Neural progenitor cell (in vitro differentiated cells): ENCODE measurements around the gene TMEM269. TPM values are rescaled to one million over a fixed set of nuclear protein-coding genes. Genes with fewer than 3 reads are reported as not detected.
A peak's percentile ranks its signal among the peaks of the same experiment; 100 is the strongest.

Source experiments
- DNase-seq: peaks from one replicate; pipeline ENCODE4 v3.0.0-alpha.2; 2016; ENCODE audit warnings: low spot score
- H2AFZ ChIP-seq: fragments of 200-600 bp; sonication (generic); replicated peaks from 2 replicates; pipeline ENCODE4 v1.6.1; 2016; ENCODE audit warnings: antibody characterized with exemption
- H3F3A ChIP-seq: fragments of 200-600 bp; sonication (generic); 2 replicates; pipeline ENCODE4 v1.6.1; 2016; ENCODE audit warnings: antibody characterized with exemption, low read depth
- H3K27ac ChIP-seq: fragments of 200-600 bp; sonication (generic); 2 replicates; pipeline ENCODE4 v1.5.1; 2016; ENCODE audit warnings: mild to moderate bottlenecking
- H3K27me3 ChIP-seq: fragments of 200-600 bp; sonication (generic); 2 replicates; pipeline ENCODE4 v1.6.1; 2016; ENCODE audit warnings: mild to moderate bottlenecking, moderate library complexity
- H3K36me3 ChIP-seq: fragments of 200-600 bp; sonication (generic); 2 replicates; pipeline ENCODE4 v1.5.1; 2016
- H3K4me1 ChIP-seq: fragments of 200-600 bp; sonication (generic); 2 replicates; pipeline ENCODE4 v1.6.1; 2016; ENCODE audit warnings: mixed run types
- H3K4me2 ChIP-seq: fragments of 200-600 bp; sonication (generic); 2 replicates; pipeline ENCODE4 v1.6.1; 2016
- H3K4me3 ChIP-seq: fragments of 200-600 bp; sonication (generic); 2 replicates; pipeline ENCODE4 v1.5.1; 2016
- H3K79me2 ChIP-seq: fragments of 200-600 bp; sonication (generic); 2 replicates; pipeline ENCODE4 v1.6.1; 2016; ENCODE audit warnings: low read depth
- H3K9ac ChIP-seq: fragments of 200-600 bp; sonication (generic); 2 replicates; pipeline ENCODE4 v1.6.1; 2016
- H3K9me3 ChIP-seq: fragments of 200-600 bp; sonication (generic); 2 replicates; pipeline ENCODE4 v1.5.1; 2016; ENCODE audit warnings: low read depth
- H4K20me1 ChIP-seq: fragments of 200-600 bp; sonication (generic); 2 replicates; pipeline ENCODE4 v1.6.1; 2016; ENCODE audit warnings: low read depth
- H3K27ac Mint-ChIP-seq: 3 replicates; pipeline ENCODE4 v1.8.0; 2021; ENCODE audit warnings: mixed read lengths
- H3K27me3 Mint-ChIP-seq: 2 replicates; pipeline ENCODE4 v1.8.0; 2022; ENCODE audit warnings: low read depth, mild to moderate bottlenecking, inconsistent platforms, moderate library complexity, mixed read lengths; ENCODE audit not compliant: insufficient read depth
- H3K36me3 Mint-ChIP-seq: 3 replicates; pipeline ENCODE4 v1.8.0; 2021; ENCODE audit warnings: mixed read lengths
- H3K4me1 Mint-ChIP-seq: 3 replicates; pipeline ENCODE4 v1.8.0; 2021; ENCODE audit warnings: mixed read lengths
- H3K4me3 Mint-ChIP-seq: 3 replicates; pipeline ENCODE4 v1.8.0; 2021; ENCODE audit warnings: mild to moderate bottlenecking, moderate library complexity, mixed read lengths
- H3K9me3 Mint-ChIP-seq: 3 replicates; pipeline ENCODE4 v1.8.0; 2020; ENCODE audit warnings: mixed read lengths
- EZH2 ChIP-seq: fragments of 200-600 bp; sonication (generic); IDR thresholded peaks from 2 replicates; pipeline ENCODE4 v1.6.1; 2017; ENCODE audit warnings: antibody characterized with exemption, mild to moderate bottlenecking, moderate library complexity
- EZH2phosphoT487 ChIP-seq: fragments of 200-600 bp; sonication (generic); IDR thresholded peaks from 2 replicates; pipeline ENCODE4 v1.6.1; 2017; ENCODE audit warnings: antibody characterized with exemption
- total RNA-seq: library from RNA; depleted of rRNA; stranded (reverse); fragments of >200 nt; gene quantifications from 2 replicates; pipeline ENCODE4 v1.2.3, GENCODE V29; 2015; ENCODE audit warnings: low replicate concordance
- TF ChIP-seq, protein P1 (sequence below): fragments of 200-600 bp; sonication (generic); IDR thresholded peaks from 2 replicates; pipeline ENCODE4 v1.5.1; 2017; ENCODE audit warnings: antibody characterized with exemption, mild to moderate bottlenecking

The TMEM269 gene
- total RNA-seq, 1 donor from 2014 or later = 0.47 TPM

DNA sequence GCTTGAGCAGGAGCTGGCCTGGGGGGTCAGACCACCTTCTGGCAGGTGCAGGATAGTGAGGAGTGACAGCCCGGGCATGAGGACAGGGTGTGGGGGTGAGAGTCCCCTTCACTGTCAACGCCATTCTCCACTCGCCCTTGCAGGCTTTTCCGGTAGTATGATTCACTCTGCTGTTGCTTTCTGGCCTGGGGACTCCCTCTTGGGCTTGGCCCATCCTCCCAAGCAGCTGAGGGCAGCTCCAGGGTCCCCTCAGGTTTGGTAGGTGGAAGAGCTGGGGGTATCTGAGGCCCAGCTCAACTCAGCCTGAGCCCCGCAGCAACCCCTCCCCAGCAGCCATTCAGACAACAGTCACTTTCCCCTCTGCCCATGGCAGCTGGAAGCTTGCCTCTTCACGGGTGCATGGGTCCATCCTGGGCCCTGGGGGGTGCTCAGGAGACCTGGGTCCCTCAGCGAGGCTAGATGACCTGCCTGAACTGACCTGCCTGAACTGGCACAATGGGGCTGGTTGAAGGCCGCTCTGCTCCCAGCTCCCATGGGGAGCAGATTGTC lies 46.0 kb upstream of the TMEM269 start:
- H3K9ac ChIP-seq = no peak overlapping the region
- no peak overlapping the region for H2AFZ ChIP-seq
- Mint-ChIP-seq H3K4me3 (no peak overlapping the region), H3K36me3 (no peaks in the 10 kb centered on the region), H3K27ac (no peak overlapping the region), H3K27me3 (peaks cover 14% of the 10 kb centered on the region), H3K9me3 (peaks cover 3% of the 10 kb centered on the region), H3K4me1 (peaks cover 42% of the 10 kb centered on the region)
- H3K79me2 ChIP-seq = no peaks in the 10 kb centered on the region
- no peak for DNase-seq
- H3K4me2 ChIP-seq = no peak overlapping the region
- H3K9me3 ChIP-seq = no peaks in the 10 kb centered on the region
- no peak overlapping the region for H3K4me3 ChIP-seq
- H3K4me1 ChIP-seq = peaks cover 21% of the 10 kb centered on the region
- H3K27ac ChIP-seq = no peak overlapping the region
- TF ChIP-seq, protein P1, sequence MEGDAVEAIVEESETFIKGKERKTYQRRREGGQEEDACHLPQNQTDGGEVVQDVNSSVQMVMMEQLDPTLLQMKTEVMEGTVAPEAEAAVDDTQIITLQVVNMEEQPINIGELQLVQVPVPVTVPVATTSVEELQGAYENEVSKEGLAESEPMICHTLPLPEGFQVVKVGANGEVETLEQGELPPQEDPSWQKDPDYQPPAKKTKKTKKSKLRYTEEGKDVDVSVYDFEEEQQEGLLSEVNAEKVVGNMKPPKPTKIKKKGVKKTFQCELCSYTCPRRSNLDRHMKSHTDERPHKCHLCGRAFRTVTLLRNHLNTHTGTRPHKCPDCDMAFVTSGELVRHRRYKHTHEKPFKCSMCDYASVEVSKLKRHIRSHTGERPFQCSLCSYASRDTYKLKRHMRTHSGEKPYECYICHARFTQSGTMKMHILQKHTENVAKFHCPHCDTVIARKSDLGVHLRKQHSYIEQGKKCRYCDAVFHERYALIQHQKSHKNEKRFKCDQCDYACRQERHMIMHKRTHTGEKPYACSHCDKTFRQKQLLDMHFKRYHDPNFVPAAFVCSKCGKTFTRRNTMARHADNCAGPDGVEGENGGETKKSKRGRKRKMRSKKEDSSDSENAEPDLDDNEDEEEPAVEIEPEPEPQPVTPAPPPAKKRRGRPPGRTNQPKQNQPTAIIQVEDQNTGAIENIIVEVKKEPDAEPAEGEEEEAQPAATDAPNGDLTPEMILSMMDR = no peak
- TF ChIP-seq EZH2 = no peak
- no peak for TF ChIP-seq EZH2phosphoT487
- peaks cover 23% of the 10 kb centered on the region for H3F3A ChIP-seq
- H3K36me3 ChIP-seq = no peaks in the 10 kb centered on the region
- H3K27me3 ChIP-seq = no peaks in the 10 kb centered on the region
- no peaks in the 10 kb centered on the region for H4K20me1 ChIP-seq

DNA sequence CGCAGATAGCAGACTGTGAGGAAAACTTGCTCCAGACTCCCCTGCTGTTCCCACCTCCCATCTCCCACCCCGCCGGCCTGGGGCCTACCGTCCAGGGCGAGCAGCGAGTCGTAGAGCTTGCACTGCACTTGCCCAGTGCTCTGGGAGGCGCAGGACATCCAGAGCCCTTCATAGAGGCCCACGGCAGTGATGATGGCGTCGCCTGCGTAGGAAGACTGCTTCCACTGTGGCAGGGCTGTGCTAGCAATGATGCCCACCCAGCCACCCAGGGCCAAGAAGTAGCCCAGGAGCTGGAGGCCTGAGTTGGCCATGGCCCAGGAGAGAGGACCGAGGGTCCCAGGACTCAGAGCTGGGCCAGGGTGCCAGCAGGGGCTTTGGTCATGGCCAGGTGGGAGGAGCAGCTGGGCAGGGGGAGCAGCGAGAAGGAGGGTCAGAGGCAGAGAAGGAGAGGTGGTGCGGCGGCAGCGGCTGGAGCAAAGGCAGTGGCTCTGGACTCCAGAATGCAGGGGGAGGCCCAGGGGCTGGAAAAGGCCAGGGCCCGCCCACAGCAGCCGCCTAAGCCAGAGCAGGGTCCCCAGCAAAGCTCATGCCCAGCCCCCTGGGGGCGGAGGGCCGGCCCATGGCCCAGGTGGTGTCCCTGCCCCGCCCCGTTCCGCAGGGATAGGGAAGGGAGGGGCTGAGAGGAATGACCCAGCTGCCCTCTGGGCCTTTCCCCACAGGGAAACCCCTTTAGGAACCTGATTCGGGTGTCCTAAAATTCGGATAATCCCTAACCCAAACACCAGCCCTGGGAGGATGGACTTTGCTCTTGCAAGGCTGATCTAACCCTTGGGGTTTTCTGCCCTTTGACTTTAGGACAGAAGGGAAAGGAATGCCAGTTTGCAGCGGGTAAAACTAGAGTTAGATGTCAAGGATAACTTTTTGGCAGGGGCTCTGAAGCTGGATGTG lies 44.8 kb upstream of the TMEM269 start, which contains the start of gene CLDN19:
CLDN19 (minus strand) TSS at position 484 of the 948 bp plus-strand sequence; CDS start at position 311, 173 bp downstream.
- Mint-ChIP-seq H3K36me3 (peaks cover under 1% of the 10 kb centered on the region), H3K27me3 (peaks cover 14% of the 10 kb centered on the region), H3K9me3 (peaks cover 3% of the 10 kb centered on the region), H3K27ac (peak within 1 kb of the TSS; percentile 67), H3K4me3 (peak within 1 kb of the TSS; percentile 71), H3K4me1 (peaks cover 38% of the 10 kb centered on the region)
- Histone ChIP-seq H3K9ac (no peak within 1 kb of the TSS), H3F3A (peaks cover 23% of the 10 kb centered on the region), H3K27me3 (no peaks in the 10 kb centered on the region), H3K4me2 (peak within 1 kb of the TSS; percentile 67), H3K9me3 (no peaks in the 10 kb centered on the region), H3K36me3 (no peaks in the 10 kb centered on the region), H3K27ac (no peak within 1 kb of the TSS), H3K4me3 (peak within 1 kb of the TSS; percentile 16), H2AFZ (no peak within 1 kb of the TSS), H3K4me1 (peaks cover 21% of the 10 kb centered on the region), H4K20me1 (no peaks in the 10 kb centered on the region), H3K79me2 (no peaks in the 10 kb centered on the region)
- TF ChIP-seq EZH2phosphoT487 = no peak
- TF ChIP-seq EZH2 = no peak
- TF ChIP-seq, protein P1 = no peak
- peak; percentile 90 for DNase-seq

DNA sequence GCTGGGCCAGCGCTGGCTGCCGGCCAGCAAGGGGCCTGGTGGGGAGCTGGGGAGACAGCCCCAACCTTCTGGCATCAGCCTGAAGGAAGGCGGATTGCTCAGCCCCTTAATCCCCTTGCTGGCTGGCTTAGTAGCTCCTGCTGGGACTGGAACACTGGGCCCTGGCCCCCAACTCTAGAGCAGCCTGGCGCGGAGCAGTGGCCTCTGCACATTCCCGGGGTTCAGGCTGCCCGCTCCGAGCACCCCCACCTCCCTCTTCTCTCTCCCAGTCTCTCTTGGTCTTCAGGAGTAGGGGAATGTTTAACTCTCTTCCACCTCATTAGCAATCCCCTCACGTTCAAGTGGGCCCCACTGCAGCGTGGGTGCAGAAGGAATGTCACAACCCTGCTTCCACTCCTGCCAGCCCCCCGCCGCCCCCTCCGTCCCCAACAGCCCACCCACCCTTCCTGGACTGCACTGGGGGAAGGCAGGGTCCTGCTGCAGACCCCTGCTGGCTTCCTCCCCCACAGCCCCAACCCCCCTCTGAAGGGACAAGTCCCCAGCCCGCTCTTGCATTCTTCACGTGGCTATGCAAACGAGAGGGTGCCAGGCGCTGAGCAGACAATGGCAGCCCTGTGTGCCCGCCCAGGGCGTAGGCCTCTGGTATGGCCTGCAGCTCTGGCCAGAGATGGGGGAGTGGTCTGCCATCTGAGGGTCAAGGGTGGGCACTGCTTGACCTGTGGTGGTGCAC lies 43.8 kb upstream of the TMEM269 start:
- no peak overlapping the region for H3K4me3 Mint-ChIP-seq
- peaks cover 3% of the 10 kb centered on the region for H3K9me3 Mint-ChIP-seq
- no peak overlapping the region for H3K9ac ChIP-seq
- H4K20me1 ChIP-seq = no peaks in the 10 kb centered on the region
- H3K4me2 ChIP-seq = peak overlapping the region; percentile 67
- peaks cover 10% of the 10 kb centered on the region for H3K36me3 Mint-ChIP-seq
- peaks cover 38% of the 10 kb centered on the region for H3K4me1 Mint-ChIP-seq
- H3K27ac ChIP-seq = no peak overlapping the region
- H3K27me3 Mint-ChIP-seq = peaks cover 14% of the 10 kb centered on the region
- no peaks in the 10 kb centered on the region for H3K36me3 ChIP-seq
- H2AFZ ChIP-seq = no peak overlapping the region
- H3K27ac Mint-ChIP-seq = peak overlapping the region; percentile 67
- H3K79me2 ChIP-seq = no peaks in the 10 kb centered on the region
- peaks cover 23% of the 10 kb centered on the region for H3F3A ChIP-seq
- H3K9me3 ChIP-seq = no peaks in the 10 kb centered on the region
- H3K27me3 ChIP-seq = no peaks in the 10 kb centered on the region
- H3K4me3 ChIP-seq = no peak overlapping the region
- peak; percentile 69 for DNase-seq
- peaks cover 21% of the 10 kb centered on the region for H3K4me1 ChIP-seq
- TF ChIP-seq, protein P1 = no peak
- no peak for TF ChIP-seq EZH2
- no peak for TF ChIP-seq EZH2phosphoT487
